Transverse colon (tissue), 3 donors: ENCODE data around the gene DAB2IP.

ENCODE experiments used
- CTCF ChIP-seq, 5 experiments: fragments of 200-600 bp in 3 of 5; fragments of 450-650 bp in 2 of 5; sonication (generic) in 3 of 5; IDR thresholded peaks; 1 replicate in 2 of 5; 2 replicates in 3 of 5; pipeline ENCODE4 v1.5.1; 2016 to 2017; ENCODE audit warnings: antibody characterized with exemption in 5 of 5, inconsistent platforms in 3 of 5, mild to moderate bottlenecking in 2 of 5, moderate library complexity in 1 of 5
- EP300 ChIP-seq: sonication (generic); formaldehyde crosslinking; IDR thresholded peaks from one replicate; pipeline ENCODE4 v1.6.1; 2017; ENCODE audit warnings: antibody characterized with exemption, low read depth

- no peak for TF ChIP-seq CTCF (IDR thresholded peaks at IDR 0.05)
- TF ChIP-seq EP300 = no peak
Measured at GRCh38 chr9:121690316-121690715, 38.9 kb downstream of the DAB2IP start.
